Neuronal stem cell (in vitro differentiated cells): ENCODE data around the gene NOL4L.

Source experiments
- DNase-seq: peaks from one replicate; pipeline ENCODE4 v3.0.0-alpha.2; 2013; ENCODE audit warnings: low spot score
- H2AFZ ChIP-seq: one replicate; pipeline ENCODE4 v1.6.1; 2013; ENCODE audit warnings: mild to moderate bottlenecking, low read length, inconsistent platforms
- H2AK5ac ChIP-seq: 2 replicates; pipeline ENCODE4 v1.6.1; 2013; ENCODE audit warnings: low read depth, mild to moderate bottlenecking, inconsistent platforms, low read length, moderate library complexity, mixed read lengths
- H2BK120ac ChIP-seq: 2 replicates; pipeline ENCODE4 v1.6.1; 2013; ENCODE audit warnings: low read depth, mild to moderate bottlenecking, inconsistent platforms, low read length, moderate library complexity, mixed read lengths
- H2BK12ac ChIP-seq: one replicate; pipeline ENCODE4 v1.6.1; 2013; ENCODE audit warnings: low read length, inconsistent platforms
- H2BK15ac ChIP-seq: 2 replicates; pipeline ENCODE4 v1.6.1; 2013; ENCODE audit warnings: mild to moderate bottlenecking, low read length, inconsistent platforms, mixed read lengths
- H2BK5ac ChIP-seq: one replicate; pipeline ENCODE4 v1.6.1; 2013; ENCODE audit warnings: inconsistent platforms, mild to moderate bottlenecking, low read length, moderate library complexity
- H3K14ac ChIP-seq: one replicate; pipeline ENCODE4 v1.6.1; 2013; ENCODE audit warnings: low read length, inconsistent platforms
- H3K18ac ChIP-seq: 2 replicates; pipeline ENCODE4 v1.6.1; 2013; ENCODE audit warnings: low read length, inconsistent platforms
- H3K23ac ChIP-seq: 2 replicates; pipeline ENCODE4 v1.6.1; 2013; ENCODE audit warnings: low read depth, mild to moderate bottlenecking, mixed read lengths, low read length, inconsistent platforms; ENCODE audit not compliant: poor library complexity
- H3K27ac ChIP-seq: replicated peaks from 3 replicates; pipeline ENCODE4 v1.5.1; 2013; ENCODE audit warnings: low read length, inconsistent platforms
- H3K27me3 ChIP-seq, 3 experiments: 2 replicates each; pipeline ENCODE4 v1.6.1; 2013; ENCODE audit warnings: low read length in 3 of 3, mild to moderate bottlenecking in 2 of 3, inconsistent platforms in 1 of 3, low read depth in 1 of 3, mixed read lengths in 1 of 3, moderate library complexity in 1 of 3; ENCODE audit not compliant: control insufficient read depth in 3 of 3, insufficient read depth in 3 of 3
- H3K36me3 ChIP-seq, 2 donors: replicated peaks in 1 of 2; 2 replicates each; pipeline ENCODE4 v1.6.1; 2013; ENCODE audit warnings: low read length in 2 of 2; ENCODE audit not compliant: control insufficient read depth in 2 of 2, insufficient read depth in 2 of 2
- H3K4ac ChIP-seq: 2 replicates; pipeline ENCODE4 v1.6.1; 2013; ENCODE audit warnings: inconsistent platforms, mild to moderate bottlenecking, low read length, moderate library complexity
- H3K4me1 ChIP-seq, 2 donors: 1 replicate in 1 of 2; 2 replicates in 1 of 2; pipeline ENCODE4 v1.6.1; 2013; ENCODE audit warnings: low read length in 2 of 2, low read depth in 1 of 2; ENCODE audit not compliant: control insufficient read depth in 2 of 2, insufficient read depth in 1 of 2
- H3K4me2 ChIP-seq: one replicate; pipeline ENCODE4 v1.6.1; 2013; ENCODE audit warnings: mild to moderate bottlenecking, low read length, inconsistent platforms; ENCODE audit not compliant: insufficient read depth, poor library complexity, severe bottlenecking
- H3K4me3 ChIP-seq, 2 donors: 2 replicates each; pipeline ENCODE4 v1.5.1; 2013; ENCODE audit warnings: low read length in 2 of 2, mild to moderate bottlenecking in 2 of 2, inconsistent platforms in 1 of 2, moderate library complexity in 1 of 2
- H3K79me1 ChIP-seq: one replicate; pipeline ENCODE4 v1.6.1; 2013; ENCODE audit warnings: low read depth, mild to moderate bottlenecking, inconsistent platforms, low read length, moderate library complexity
- H3K9ac ChIP-seq: one replicate; pipeline ENCODE4 v1.6.1; 2013; ENCODE audit warnings: mild to moderate bottlenecking, low read depth, low read length, inconsistent platforms; ENCODE audit not compliant: poor library complexity
- H3K9me3 ChIP-seq, 2 donors: replicated peaks in 1 of 2; 2 replicates each; pipeline versions ENCODE3 to v1.6.1; 2013; ENCODE audit warnings: low read length in 2 of 2, mild to moderate bottlenecking in 2 of 2, inconsistent platforms in 1 of 2, low read depth in 1 of 2, mixed read lengths in 1 of 2, moderate library complexity in 1 of 2; ENCODE audit not compliant: control insufficient read depth in 2 of 2, insufficient read depth in 1 of 2
- H4K8ac ChIP-seq: one replicate; pipeline ENCODE4 v1.6.1; 2013; ENCODE audit warnings: low read depth, mild to moderate bottlenecking, inconsistent platforms, low read length, moderate library complexity
- H4K91ac ChIP-seq: one replicate; pipeline ENCODE4 v1.6.1; 2013; ENCODE audit warnings: low read length, low read depth, mild to moderate bottlenecking, inconsistent platforms; ENCODE audit not compliant: poor library complexity
- WGBS, 2 donors: extraction: QIAGEN DNeasy Blood & Tissue Kit; methylation state at CpG; one replicate each; pipeline ENCODE4 v1.1.7; 2013; ENCODE audit warnings: missing lambda C conversion rate in 2 of 2, mixed read lengths in 1 of 2; ENCODE audit not compliant: insufficient read length in 2 of 2, insufficient replicate concordance in 1 of 2; ENCODE audit errors: extremely low coverage in 2 of 2; 5-methylcytosine and 5-hydroxymethylcytosine counted together

The NOL4L gene

GRCh38 chr20:32631933-32632460 is 46.9 kb upstream of the NOL4L start:
- peaks cover 0 to 12% (median 0%) of the 10 kb centered on the region in 3 experiments for H3K27me3 ChIP-seq
- H3K4me3 ChIP-seq = no peak overlapping the region
- DNase-seq = no peak
- H3K27ac ChIP-seq = no peak overlapping the region
- no peak overlapping the region for H3K23ac ChIP-seq
- WGBS, 2 donors = no CpG with 5 or more reads among the region's 9 CpGs
- no peak overlapping the region for H3K9ac ChIP-seq
- peaks cover 22 to 28% of the 10 kb centered on the region in 2 donors for H3K4me1 ChIP-seq
- peak overlapping the region; percentile 68 for H3K18ac ChIP-seq
- H3K79me1 ChIP-seq = peaks cover 1% of the 10 kb centered on the region
- no peak overlapping the region for H2BK120ac ChIP-seq
- peak overlapping the region; percentile 75 for H2AFZ ChIP-seq
- H2BK5ac ChIP-seq = peak overlapping the region; percentile 69
- peak overlapping the region; percentile 5 for H2BK15ac ChIP-seq
- H3K4ac ChIP-seq = no peak overlapping the region
- H2BK12ac ChIP-seq = no peak overlapping the region
- H3K4me2 ChIP-seq = no peak overlapping the region
- peak overlapping the region; percentile 44 for H2AK5ac ChIP-seq
- no peak overlapping the region for H4K91ac ChIP-seq
- no peak overlapping the region for H4K8ac ChIP-seq
- H3K14ac ChIP-seq = peak overlapping the region; percentile 87
- H3K9me3 ChIP-seq = no peaks in the 10 kb centered on the region
- H3K36me3 ChIP-seq = no peaks in the 10 kb centered on the region

- H3K27ac ChIP-seq = no peak overlapping the region
- H3K4ac ChIP-seq = no peak overlapping the region
- no peak overlapping the region for H3K4me2 ChIP-seq
- H2AFZ ChIP-seq = no peak overlapping the region
- H3K23ac ChIP-seq = no peak overlapping the region
- H4K8ac ChIP-seq = peak overlapping the region; percentile 9
- H3K18ac ChIP-seq = peak overlapping the region; percentile 51
- no peak overlapping the region for H3K4me3 ChIP-seq
- H3K9ac ChIP-seq = peak overlapping the region; percentile 36
- H2BK5ac ChIP-seq = no peak overlapping the region
- WGBS, 2 donors = no CpG with 5 or more reads among the region's 13 CpGs
- no peak overlapping the region for H2BK120ac ChIP-seq
- H2AK5ac ChIP-seq = peak overlapping the region; percentile 78
- H3K27me3 ChIP-seq = no peaks in the 10 kb centered on the region
- DNase-seq = no peak
- peak overlapping the region; percentile 67 for H4K91ac ChIP-seq
- peak overlapping the region; percentile 26 for H3K14ac ChIP-seq
- H2BK15ac ChIP-seq = no peak overlapping the region
- H3K79me1 ChIP-seq = no peaks in the 10 kb centered on the region
- H3K36me3 ChIP-seq = no peaks in the 10 kb centered on the region
- no peak overlapping the region for H2BK12ac ChIP-seq
- H3K9me3 ChIP-seq = no peaks in the 10 kb centered on the region
- H3K4me1 ChIP-seq = peaks cover 22 to 25% of the 10 kb centered on the region in 2 donors
These were observed 44.7 kb upstream of the NOL4L start for GRCh38 chr20:32629813-32630212.

- H2BK5ac ChIP-seq = no peak overlapping the region
- no peaks in the 10 kb centered on the region for H3K9me3 ChIP-seq
- no peak overlapping the region for H3K4me3 ChIP-seq
- no peak overlapping the region for H3K18ac ChIP-seq
- peaks cover 20 to 23% of the 10 kb centered on the region in 2 donors for H3K4me1 ChIP-seq
- no peak overlapping the region for H3K4me2 ChIP-seq
- no peaks in the 10 kb centered on the region for H3K79me1 ChIP-seq
- H2AK5ac ChIP-seq = peak overlapping the region; percentile 87
- no peak overlapping the region for H4K8ac ChIP-seq
- no peak overlapping the region for H3K9ac ChIP-seq
- H3K36me3 ChIP-seq = no peaks in the 10 kb centered on the region
- no peak overlapping the region for H4K91ac ChIP-seq
- H3K23ac ChIP-seq = peak overlapping the region; percentile 18
- H3K27me3 ChIP-seq = no peaks in the 10 kb centered on the region
- no peak overlapping the region for H3K14ac ChIP-seq
- no peak overlapping the region for H2AFZ ChIP-seq
- H3K27ac ChIP-seq = no peak overlapping the region
- no peak overlapping the region for H3K4ac ChIP-seq
- peak overlapping the region; percentile 69 for H2BK15ac ChIP-seq
- no peak overlapping the region for H2BK120ac ChIP-seq
- no CpG with 5 or more reads among the region's 7 CpGs for WGBS, 2 donors
- no peak overlapping the region for H2BK12ac ChIP-seq
- DNase-seq = no peak
These were observed 43.9 kb upstream of the NOL4L start for GRCh38 chr20:32628960-32629530.

- Histone ChIP-seq H2BK12ac (peak overlapping the region; percentile 95), H3K27ac (no peak overlapping the region), H2BK15ac (peak overlapping the region; percentile 100), H3K4me2 (peak overlapping the region; percentile 3), H3K23ac (peak overlapping the region; percentile 56), H3K18ac (peak overlapping the region; percentile 95), H2AFZ (peak overlapping the region; percentile 95), H3K14ac (peak overlapping the region; percentile 44), H3K79me1 (no peaks in the 10 kb centered on the region), H4K8ac (peak overlapping the region; percentile 56), H3K27me3 (peaks cover 0 to 7% (median 0%) of the 10 kb centered on the region in 3 experiments), H2AK5ac (peak overlapping the region; percentile 98), H4K91ac (no peak overlapping the region), H2BK120ac (peak overlapping the region; percentile 61), H3K4me3 (no peak overlapping the region), H3K9me3 (no peaks in the 10 kb centered on the region), H3K4ac (peak overlapping the region; percentile 13), H2BK5ac (peak overlapping the region; percentile 79), H3K36me3 (no peaks in the 10 kb centered on the region), H3K9ac (peak overlapping the region; percentile 55), H3K4me1 (peaks cover 14 to 17% of the 10 kb centered on the region in 2 donors)
- no CpG with 5 or more reads among the region's 26 CpGs for WGBS, 2 donors
- DNase-seq = no peak
These were observed 41.9 kb upstream of the NOL4L start for GRCh38 chr20:32626859-32627636.
